ENCODE measurements around the gene SLC20A1.
"Not testable (repeated sequence)": the region's sequence is repeated elsewhere in the genome, so short reads cannot be mapped to it uniquely, and the experiment has no call there.

Gene SLC20A1

DNA sequence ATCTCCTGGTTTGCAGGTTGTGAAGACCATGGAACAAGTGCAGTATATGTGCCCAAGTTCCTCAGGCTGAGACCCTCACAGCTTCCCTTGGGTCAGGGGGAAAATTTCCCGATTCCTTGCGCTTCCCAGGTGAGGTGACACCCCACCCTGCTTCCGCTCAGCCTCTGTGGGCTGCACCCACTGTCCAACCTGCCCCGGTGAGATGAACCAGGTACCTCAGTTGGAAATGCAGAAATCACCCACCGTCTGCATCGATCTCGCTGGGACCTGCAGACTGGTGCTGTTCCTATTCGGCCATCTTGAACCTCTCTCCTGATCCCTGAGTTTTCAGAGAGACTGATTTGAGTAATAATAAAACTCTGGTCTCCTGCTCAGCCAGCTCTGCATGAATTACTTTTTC is 30.7 kb upstream of the SLC20A1 start:
- no peak for ATAC-seq
- TF ChIP-seq CSDC2 (CRISPR knock-in tag; IDR thresholded peaks at IDR 0.05), result no peak
- no peak for TF ChIP-seq GLIS3 (CRISPR knock-in tag; IDR thresholded peaks at IDR 0.05)
- no peak for TF ChIP-seq PATZ1 (CRISPR knock-in tag; IDR thresholded peaks at IDR 0.05; ENCODE audit: borderline replicate concordance)
- TF ChIP-seq ZNF70 (CRISPR knock-in tag; IDR thresholded peaks at IDR 0.05), result no peak
- no peak for TF ChIP-seq ZC3H10 (CRISPR knock-in tag; IDR thresholded peaks at IDR 0.05)
- no peak for TF ChIP-seq ZFP30 (CRISPR knock-in tag; IDR thresholded peaks at IDR 0.05)
- TF ChIP-seq RARB (CRISPR knock-in tag; IDR thresholded peaks at IDR 0.05), result no peak
- no peak for TF ChIP-seq BACH2 (CRISPR knock-in tag; IDR thresholded peaks at IDR 0.05; ENCODE audit: borderline replicate concordance)
- TF ChIP-seq TOX (CRISPR knock-in tag; IDR thresholded peaks at IDR 0.05; ENCODE audit: borderline replicate concordance), result no peak
- no peak for TF ChIP-seq ZNF8 (CRISPR knock-in tag; IDR thresholded peaks at IDR 0.05)

DNA sequence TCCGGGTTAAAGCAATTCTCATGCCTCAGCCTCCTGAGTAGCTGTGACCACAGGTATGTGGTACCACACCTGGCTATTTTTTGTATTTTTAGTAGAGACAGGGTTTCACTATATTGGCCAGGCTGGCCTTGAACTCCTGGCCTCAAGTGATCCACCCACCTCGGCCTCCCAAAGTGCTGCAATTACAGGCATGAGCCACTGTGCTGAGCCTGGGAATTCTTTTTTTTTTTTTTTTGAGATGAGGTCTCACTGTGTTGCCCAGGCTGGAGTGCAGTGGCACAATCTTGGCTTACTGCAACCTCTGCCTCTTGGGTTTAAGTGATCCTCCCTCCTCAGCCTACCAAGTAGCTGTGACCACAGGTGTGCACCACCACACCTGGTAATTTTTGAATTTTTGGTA is 29.9 kb upstream of the SLC20A1 start:
- ATAC-seq, result not testable (repeated sequence)

DNA sequence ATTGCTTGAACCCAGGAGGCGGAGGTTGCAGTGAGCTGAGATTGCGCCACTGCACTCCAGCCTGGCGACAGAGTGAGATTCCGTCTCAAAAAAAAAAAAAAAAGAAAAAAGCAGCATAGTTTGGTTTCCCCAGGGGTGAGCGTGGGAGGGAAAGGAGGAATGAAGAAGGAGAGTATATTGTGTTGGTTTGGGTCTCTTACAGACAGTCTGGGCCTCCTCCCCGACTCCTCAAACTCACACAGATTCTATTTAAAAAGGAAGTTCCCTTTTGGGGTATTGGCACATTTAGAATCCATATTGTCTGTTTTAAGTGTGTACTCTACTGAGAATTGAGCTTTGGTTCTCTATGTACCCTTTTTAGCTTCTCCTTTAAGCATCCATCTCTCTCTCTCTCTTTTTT is 27.4 kb upstream of the SLC20A1 start:
- TF ChIP-seq PPARA (CRISPR knock-in tag; IDR thresholded peaks at IDR 0.05; ENCODE audit: borderline replicate concordance) (no peak), BACH2 (CRISPR knock-in tag; IDR thresholded peaks at IDR 0.05; ENCODE audit: borderline replicate concordance) (no peak), TSHZ2 (CRISPR knock-in tag; IDR thresholded peaks at IDR 0.05) (no peak), TOX (CRISPR knock-in tag; IDR thresholded peaks at IDR 0.05; ENCODE audit: borderline replicate concordance) (no peak), CSDC2 (CRISPR knock-in tag; IDR thresholded peaks at IDR 0.05) (no peak), ESRRG (CRISPR knock-in tag; IDR thresholded peaks at IDR 0.05) (no peak), PATZ1 (CRISPR knock-in tag; IDR thresholded peaks at IDR 0.05; ENCODE audit: borderline replicate concordance) (no peak), ZC3H10 (CRISPR knock-in tag; IDR thresholded peaks at IDR 0.05) (no peak), ZFP3 (CRISPR knock-in tag; IDR thresholded peaks at IDR 0.05) (no peak), SNAI2 (CRISPR knock-in tag; IDR thresholded peaks at IDR 0.05) (no peak), ZNF565 (CRISPR knock-in tag; conservative IDR thresholded peaks at IDR 0.05; ENCODE audit: low read depth) (no peak), TCF4 (CRISPR knock-in tag; IDR thresholded peaks at IDR 0.05; ENCODE audit: borderline replicate concordance) (no peak), ZNF70 (CRISPR knock-in tag; IDR thresholded peaks at IDR 0.05) (no peak), ARNTL (CRISPR knock-in tag; IDR thresholded peaks at IDR 0.05; ENCODE audit: borderline replicate concordance, low read depth) (no peak), ISL1 (CRISPR knock-in tag; IDR thresholded peaks at IDR 0.05) (no peak), ZNF8 (CRISPR knock-in tag; IDR thresholded peaks at IDR 0.05) (no peak)
- TF ChIP-seq, protein P1, sequence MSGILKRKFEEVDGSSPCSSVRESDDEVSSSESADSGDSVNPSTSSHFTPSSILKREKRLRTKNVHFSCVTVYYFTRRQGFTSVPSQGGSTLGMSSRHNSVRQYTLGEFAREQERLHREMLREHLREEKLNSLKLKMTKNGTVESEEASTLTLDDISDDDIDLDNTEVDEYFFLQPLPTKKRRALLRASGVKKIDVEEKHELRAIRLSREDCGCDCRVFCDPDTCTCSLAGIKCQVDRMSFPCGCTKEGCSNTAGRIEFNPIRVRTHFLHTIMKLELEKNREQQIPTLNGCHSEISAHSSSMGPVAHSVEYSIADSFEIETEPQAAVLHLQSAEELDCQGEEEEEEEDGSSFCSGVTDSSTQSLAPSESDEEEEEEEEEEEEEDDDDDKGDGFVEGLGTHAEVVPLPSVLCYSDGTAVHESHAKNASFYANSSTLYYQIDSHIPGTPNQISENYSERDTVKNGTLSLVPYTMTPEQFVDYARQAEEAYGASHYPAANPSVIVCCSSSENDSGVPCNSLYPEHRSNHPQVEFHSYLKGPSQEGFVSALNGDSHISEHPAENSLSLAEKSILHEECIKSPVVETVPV (CRISPR knock-in tag; IDR thresholded peaks at IDR 0.05), result no peak
- TF ChIP-seq, protein P2, sequence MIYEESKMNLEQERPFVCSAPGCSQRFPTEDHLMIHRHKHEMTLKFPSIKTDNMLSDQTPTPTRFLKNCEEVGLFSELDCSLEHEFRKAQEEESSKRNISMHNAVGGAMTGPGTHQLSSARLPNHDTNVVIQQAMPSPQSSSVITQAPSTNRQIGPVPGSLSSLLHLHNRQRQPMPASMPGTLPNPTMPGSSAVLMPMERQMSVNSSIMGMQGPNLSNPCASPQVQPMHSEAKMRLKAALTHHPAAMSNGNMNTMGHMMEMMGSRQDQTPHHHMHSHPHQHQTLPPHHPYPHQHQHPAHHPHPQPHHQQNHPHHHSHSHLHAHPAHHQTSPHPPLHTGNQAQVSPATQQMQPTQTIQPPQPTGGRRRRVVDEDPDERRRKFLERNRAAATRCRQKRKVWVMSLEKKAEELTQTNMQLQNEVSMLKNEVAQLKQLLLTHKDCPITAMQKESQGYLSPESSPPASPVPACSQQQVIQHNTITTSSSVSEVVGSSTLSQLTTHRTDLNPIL (CRISPR knock-in tag; IDR thresholded peaks at IDR 0.05; ENCODE audit: low read depth), result no peak
- ATAC-seq, result no peak
